GM12865 (cell line): ENCODE data around the gene RASA3.
"Not testable (repeated sequence)": the region's sequence is repeated elsewhere in the genome, so short reads cannot be mapped to it uniquely, and the experiment has no call there.

Experiments
- DNase-seq: peaks from one replicate; pipeline ENCODE4 v3.0.0; 2010; ENCODE audit warnings: low read depth
- H3K4me3 ChIP-seq: 2 replicates; pipeline ENCODE4 v1.5.1; 2011; ENCODE audit warnings: mild to moderate bottlenecking, low read depth, low read length, control low read depth
- CTCF ChIP-seq: IDR thresholded peaks from 2 replicates; pipeline ENCODE4 v1.5.1; 2011; ENCODE audit warnings: low read length, control low read depth, low read depth, inconsistent platforms; ENCODE audit not compliant: insufficient read depth; ENCODE audit errors: missing control alignments

The RASA3 gene

GRCh38 chr13:114114006-114114640 lies 18.3 kb downstream of the RASA3 start:
- DNase-seq: no peak
- no peak for TF ChIP-seq CTCF
- H3K4me3 ChIP-seq: no peak overlapping the region

GRCh38 chr13:114113395-114113794 lies 19.0 kb downstream of the RASA3 start:
- DNase-seq, H3K4me3 ChIP-seq: not testable (repeated sequence)

GRCh38 chr13:114112826-114113322 lies 19.5 kb downstream of the RASA3 start:
- DNase-seq: no peak
- H3K4me3 ChIP-seq: no peak overlapping the region
- no peak for TF ChIP-seq CTCF

- TF ChIP-seq CTCF: no peak
- no peak overlapping the region for H3K4me3 ChIP-seq
- DNase-seq: no peak
Observed at GRCh38 chr13:114112231-114112825, 20.1 kb downstream of the RASA3 start.

GRCh38 chr13:114111577-114111976 lies 20.8 kb downstream of the RASA3 start:
- TF ChIP-seq CTCF: no peak
- no peak overlapping the region for H3K4me3 ChIP-seq
- no peak for DNase-seq

- peak overlapping the region; percentile 11; the same call in 1 of the 2 replicates for H3K4me3 ChIP-seq
- not testable (repeated sequence) for DNase-seq
Observed at GRCh38 chr13:114110830-114111189, 21.6 kb downstream of the RASA3 start.

GRCh38 chr13:114110091-114110829 lies 22.2 kb downstream of the RASA3 start:
- peak; percentile 36 for TF ChIP-seq CTCF
- H3K4me3 ChIP-seq: peak overlapping the region; percentile 11; the same call in 1 of the 2 replicates
- peak; percentile 86 for DNase-seq

- TF ChIP-seq CTCF: no peak
- no peak overlapping the region for H3K4me3 ChIP-seq
- DNase-seq: no peak
Observed at GRCh38 chr13:114109641-114110041, 22.8 kb downstream of the RASA3 start.
